Measurements from ENCODE around the gene GARIN5A.
"Not testable (repeated sequence)": the region's sequence is repeated elsewhere in the genome, so short reads cannot be mapped to it uniquely, and the experiment has no call there.

GARIN5A gene

DNA sequence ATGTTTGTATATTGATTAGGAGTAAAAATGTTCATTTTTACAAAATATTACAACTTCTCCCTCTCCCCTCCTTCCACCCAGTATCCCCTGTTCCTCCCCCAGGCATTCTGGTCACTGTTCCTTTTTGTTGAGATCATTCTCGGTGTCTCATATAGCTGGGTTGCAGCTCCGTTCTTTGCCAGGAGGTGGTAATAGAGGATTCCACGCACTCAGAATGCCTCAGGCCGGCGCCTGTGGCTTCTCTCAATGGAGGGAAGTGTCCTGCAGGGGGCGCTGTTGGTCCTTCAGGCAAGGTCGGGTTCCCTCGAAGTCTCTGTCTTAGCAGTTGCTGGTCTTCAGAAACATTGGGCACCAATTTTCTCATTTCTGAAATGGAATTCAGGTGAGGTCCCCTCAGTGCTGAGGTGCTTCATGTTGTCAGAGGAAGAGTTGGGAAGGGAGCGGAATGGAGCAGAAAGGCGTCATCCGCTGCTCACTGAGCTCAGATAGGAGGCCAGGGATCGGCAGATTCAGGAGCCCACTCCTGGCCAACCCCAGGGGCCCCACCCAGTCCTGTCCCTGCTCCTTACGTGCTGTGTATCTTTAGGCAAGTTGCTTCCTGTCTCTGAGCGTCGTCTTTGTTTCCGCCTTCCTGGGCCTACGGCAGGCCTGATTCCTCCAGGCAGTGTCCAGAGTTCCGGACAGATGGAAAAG is 10.3 kb upstream of the GARIN5A start:
- no peak for DNase-seq

DNA sequence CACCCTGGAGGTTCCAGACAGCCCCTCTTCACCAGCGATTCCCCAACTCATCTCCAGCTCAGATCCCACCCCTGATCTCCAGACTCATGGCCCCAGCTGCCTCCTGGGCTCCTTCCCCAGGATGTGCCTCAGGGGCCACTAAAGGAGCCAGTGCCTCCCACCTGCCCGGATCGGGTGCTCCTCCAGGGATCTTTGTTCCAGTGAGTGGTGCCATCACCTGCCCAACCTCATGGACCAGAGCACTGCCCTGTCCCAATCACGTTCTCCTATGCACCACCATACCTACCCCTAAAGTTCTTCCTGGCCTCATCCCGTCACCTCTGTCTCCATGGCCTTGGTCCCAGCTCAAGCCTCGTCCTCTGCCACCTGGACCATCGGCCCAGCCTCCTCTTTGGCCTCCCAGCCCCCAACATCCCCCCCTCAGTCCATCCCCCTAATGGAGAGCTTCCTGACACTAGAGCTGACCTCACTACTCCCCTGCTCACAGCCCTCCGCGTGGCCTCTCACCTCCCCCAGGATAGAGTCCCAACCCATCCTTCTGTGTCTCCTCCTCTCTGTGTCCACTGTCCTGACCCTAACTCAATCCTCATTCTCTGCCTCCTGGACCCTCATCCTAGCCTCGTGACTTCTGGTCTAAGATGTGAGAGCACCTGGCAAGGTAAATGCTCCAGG is 8.8 kb upstream of the GARIN5A start:
- no peak for DNase-seq

DNA sequence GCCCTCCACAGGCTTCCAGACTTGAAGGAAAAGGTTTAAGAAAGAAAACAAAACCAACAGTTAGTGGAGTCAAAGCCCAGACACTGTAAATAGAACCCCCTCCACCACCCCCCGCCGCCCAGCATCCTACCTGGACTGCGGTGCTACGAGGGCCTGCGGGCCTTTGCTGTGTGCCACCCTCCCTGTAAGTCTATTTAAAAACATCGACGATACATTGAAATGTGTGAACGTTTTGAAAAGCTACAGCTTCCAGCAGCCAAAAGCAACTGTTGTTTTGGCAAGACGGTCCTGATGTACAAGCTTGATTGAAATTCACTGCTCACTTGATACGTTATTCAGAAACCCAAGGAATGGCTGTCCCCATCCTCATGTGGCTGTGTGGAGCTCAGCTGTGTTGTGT is 6.3 kb upstream of the GARIN5A start:
- DNase-seq: no peak

DNA sequence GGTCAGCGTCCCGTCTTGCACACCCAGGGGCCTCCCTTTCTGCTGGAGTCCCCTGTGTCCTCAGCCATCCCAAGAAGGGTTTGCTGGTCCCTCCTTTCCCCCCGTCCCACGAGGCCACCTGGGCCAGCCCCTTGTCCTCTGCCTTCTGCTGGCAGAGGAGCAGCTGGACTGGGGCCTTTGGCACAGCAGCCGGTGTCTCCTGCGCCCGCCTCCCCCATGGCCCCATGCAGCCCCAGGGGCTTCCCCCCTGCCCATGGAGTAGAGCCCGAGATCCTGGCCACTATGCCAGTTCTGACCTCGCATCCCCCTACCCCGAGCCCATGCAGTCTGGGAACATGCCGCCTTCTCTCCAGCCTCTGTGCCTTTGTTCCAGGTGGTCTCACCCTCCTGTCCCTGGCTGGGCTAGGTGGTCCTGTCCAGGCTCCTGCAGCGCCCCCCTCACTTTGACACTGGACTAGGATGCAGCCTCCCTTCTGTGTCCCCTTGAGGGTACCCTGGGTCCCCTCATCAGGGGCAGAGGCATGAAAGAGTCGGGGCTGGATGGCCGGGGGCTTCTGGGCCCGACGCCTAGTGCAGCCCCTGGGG is 5.7 kb upstream of the GARIN5A start:
- DNase-seq: no peak

DNA sequence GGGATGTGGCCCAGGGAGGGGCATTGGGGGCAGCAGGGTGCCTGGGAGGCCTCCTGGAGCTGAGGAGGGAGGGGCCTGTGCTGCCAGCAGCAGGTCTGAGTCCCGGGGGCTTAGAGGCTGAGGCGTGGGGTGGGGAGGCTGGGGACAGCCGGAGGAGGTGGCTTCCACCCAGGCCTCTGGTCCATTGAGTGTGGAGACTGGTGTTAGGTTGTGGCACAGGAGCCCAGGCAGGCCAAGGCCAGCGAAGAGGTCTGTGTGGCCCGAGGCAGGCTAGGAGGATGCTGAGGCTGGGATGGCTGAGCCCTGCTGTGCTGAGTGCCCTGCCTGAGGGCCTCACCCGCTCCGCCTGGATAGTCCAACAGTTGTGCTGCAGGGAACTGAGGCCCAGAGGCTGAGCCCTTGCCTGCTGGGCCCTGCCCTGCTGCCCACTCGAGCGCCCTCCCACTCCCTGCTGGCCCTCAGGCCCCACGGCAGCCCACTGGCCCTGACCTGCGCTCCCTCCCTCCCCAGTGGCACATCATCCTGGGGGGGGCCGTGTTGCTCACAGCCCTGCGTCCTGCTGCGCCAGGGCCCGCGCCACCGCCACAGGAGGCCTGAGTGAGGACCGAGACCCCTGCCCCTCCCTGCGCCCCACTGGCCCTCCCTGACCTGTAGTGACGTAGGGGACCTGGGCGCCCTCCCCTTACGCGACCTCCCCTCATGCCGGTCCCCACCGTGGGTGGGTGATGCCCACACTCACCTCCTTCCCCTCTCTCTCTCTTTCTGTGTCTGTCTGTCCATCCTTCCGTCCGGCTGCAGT is 4.9 kb upstream of the GARIN5A start:
- no peak for DNase-seq

DNA sequence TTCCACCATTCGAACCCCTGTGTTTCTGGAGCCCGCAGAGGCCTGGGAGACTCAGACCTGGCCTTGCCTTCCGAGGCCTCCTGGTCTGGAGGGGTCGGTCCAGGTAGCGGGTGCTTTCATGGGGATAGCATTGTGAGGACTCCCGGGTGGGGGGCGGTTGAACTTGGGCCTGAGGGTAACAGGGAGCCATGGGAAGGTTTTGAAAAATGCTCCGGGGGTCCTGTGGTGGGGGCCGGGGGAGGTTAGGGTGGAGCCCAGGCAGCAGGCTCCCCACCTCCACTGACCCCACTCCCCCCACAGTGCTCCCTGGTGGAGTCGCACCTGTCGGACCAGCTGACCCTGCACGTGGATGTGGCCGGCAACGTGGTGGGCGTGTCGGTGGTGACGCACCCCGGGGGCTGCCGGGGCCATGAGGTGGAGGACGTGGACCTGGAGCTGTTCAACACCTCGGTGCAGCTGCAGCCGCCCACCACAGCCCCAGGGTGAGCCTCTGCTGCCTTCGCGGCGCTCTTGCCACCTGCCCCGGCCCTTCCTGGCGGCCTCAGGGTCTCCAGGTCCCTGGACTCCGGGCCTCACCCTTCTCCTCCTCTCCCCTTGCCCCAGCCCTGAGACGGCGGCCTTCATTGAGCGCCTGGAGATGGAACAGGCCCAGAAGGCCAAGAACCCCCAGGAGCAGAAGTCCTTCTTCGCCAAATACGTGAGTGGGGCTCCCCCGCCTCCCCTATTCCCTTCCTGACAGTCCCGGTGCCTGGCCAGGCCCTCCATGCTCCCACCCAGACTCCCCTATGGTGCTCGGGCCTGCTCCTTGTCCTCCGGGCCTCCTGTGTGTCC is 3.8 kb upstream of the GARIN5A start:
- DNase-seq: no peak

DNA sequence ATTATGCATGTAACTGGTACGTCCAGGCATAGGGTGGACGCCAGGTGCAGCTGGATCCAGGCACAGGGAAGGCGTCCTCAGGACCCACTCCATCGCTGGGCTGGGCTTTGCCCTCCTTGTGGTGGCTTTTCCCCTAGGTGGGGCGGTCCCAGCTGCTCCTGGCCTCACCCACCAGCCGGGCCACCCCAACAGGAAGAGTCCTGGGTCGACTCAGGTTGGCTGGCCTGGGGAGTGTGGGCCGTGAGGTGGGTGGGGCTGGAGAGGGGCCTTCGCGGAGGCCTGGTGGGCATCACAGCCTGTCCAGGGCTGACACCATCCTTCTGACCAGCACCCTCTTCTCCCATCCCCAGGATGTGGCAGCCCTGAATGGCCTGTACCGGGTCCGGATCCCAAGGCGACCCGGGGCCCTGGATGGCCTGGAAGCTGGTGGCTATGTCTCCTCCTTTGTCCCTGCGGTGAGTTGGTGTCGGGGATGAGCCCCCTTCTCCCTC is 3.2 kb upstream of the GARIN5A start:
- DNase-seq: no peak

DNA sequence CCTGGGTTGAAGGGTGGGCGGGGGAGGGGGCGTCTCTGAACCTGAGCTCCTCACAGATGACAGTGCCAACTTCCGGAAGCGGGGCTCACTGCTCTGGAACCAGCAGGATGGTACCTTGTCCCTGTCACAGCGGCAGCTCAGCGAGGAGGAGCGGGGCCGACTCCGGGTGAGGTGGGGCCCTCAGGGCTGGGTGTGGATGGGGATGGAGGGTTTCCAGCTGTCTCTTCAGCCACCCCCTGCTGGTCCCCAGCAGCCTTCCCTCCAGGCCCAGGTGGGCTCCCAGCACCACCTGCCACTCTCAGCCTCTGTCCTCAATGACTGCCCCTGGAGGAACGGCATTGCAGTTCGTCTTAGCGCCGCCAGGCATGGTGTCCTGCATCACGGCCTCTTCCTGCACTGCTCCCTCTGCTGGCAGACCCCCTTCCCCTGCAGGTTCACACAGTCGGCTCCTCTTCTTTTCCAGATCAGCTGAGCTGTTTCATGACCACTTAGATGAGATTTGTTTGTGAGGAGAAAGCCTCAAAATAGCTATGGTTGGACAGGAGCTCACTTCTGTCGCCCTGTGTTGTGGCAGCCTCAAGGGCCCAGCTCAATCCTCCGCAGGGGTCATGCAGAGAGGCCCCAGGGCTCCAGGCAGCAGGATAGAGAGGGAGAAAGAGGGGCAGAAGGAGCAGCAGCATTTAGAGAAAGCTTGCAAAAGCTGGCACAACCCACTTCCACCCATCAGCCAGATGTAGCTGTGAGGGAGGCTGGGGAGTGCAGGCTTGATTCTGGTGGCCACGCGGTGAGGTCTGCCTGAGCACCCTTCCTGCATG is 2.5 kb upstream of the GARIN5A start:
- DNase-seq: no peak

DNA sequence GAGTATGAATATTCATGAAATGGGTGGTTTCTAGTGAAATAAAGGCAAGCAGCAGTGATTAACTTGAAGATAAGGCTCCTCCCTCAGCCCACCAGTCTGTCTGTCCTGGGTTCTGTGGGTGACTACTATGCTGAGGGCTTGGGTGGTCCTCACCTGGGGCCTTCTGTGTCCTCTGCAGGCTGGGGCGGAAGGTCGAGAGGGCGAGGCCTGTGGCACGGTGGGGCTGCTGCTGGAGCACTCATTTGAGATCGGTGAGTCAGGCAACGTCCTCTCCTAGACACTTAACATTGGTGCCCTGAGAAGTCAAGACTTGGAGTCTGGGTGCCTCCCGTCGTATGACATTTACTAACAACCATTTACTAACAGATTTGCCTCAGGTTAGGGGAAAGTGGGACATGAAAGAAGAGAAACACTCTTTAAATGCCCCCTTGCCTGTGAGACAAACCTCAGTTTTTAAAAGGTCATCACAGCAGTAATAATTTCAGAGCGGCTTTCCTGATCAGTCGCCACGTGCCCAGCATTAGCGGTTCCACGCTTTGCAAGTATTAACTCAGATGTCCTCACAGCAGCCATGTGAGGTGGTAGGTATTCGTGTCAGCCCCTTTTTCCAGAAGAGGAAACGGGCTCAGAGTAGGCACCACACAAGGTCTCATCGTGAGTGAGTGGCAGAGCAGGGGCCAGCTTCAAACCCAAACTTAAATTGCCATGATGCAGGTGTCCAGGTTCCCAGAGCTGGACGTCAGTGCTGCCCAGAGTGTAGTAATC is 1.3 kb upstream of the GARIN5A start:
- DNase-seq: no peak

DNA sequence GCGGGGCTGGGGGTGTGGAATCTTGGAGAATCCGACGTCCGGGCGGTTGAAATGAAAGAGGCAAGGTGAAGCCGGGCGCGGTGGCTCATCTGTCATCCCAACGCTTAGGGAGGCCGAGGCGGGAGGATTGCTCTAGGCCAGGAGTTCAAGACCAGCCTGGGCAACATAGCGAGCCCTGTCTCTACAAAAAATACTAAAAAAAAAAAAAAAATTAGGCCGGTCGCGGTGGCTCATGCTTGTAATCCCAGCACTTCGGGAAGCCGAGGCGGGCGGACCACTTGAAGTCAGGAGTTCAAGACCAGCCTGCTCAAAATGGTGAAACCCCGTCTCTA is 225 bp upstream of the GARIN5A start:
- DNase-seq: no peak

DNA sequence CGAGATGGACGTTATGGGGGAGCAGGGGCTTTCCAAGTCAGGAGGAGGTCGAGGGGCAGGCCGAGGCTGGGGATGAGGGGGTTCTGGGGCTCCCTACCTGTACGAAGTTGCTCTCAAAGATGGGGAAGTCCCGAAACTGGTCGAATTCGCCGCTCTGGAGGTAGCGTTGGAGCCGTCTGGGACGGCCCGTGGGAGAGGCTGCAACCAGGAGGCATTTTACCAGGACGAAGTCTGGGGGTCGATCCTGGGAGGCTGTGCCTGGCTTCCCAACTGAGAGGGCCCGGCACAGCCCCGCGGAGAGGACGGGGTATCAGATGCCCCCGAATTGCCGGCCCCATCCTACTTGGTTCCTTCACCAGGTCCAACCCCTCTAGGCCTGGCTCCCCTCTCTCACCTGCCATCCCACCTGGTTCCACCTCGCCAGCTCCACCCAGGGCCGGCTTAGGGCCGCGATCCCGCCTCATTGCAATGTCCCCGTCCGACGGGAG is 868 bp downstream of the GARIN5A start:
- DNase-seq: no peak

DNA sequence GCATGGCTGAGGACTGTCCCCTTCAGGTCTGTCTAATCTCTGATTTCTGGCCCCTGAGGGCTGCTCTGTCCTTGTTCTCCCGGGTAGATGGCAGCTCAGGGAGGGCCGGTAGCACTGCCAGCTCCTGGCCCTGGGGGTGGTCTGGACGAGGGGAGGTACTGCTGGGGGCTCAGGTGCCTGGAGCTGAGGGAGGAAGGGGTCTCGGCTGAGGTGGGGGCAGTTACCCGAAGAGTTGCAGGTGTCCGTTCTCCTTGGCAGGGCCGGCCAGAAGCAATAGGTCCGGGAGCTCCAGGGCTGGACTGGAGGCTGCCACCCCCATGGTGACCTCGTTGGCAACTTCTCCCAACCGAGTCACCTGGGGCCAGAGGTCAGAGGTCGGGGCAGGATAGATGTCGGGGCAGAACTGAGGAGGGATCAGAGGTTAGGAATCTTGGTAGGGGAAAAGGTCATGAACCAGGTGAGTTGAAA is 1.5 kb downstream of the GARIN5A start:
- DNase-seq: no peak

DNA sequence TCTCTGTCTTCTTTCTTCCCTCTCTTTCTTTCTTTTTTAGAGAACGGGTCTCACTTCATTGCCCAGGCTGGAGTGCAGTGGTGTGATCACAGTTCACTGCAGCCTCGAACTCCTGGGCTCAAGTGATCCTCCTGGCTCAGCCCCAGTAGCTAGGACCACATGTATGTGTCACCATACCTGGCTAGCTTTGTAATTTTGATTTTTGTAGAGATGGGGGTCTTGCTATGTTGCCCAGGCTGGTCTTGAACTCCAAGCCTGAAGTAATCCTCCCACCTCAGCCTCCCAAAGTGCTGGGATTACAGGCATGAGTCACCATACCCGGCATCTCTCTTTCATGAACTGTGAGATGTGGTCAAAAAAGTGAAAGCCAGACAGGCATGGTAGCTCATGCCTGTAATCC is 3.3 kb downstream of the GARIN5A start:
- DNase-seq: not testable (repeated sequence)

DNA sequence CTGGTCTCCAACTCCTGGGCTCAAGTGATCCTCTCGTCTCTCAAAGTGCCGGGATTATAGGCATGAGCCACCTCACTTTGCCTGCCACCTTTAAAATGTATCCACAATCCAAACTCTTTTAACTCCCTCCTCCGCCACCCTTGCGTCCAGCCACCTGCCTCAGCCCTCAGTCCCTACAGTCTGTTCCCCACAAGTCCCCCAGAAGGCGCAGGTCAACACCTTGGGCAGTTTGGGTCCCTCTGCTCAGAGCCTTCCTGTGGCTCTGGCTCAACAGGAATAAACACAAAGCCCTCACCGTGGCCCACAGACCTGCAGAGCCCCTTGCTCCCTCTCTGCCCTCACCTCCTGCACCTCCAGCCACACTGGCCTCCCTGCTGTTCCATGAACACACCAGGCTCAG is 7.8 kb downstream of the GARIN5A start:
- DNase-seq: no peak

DNA sequence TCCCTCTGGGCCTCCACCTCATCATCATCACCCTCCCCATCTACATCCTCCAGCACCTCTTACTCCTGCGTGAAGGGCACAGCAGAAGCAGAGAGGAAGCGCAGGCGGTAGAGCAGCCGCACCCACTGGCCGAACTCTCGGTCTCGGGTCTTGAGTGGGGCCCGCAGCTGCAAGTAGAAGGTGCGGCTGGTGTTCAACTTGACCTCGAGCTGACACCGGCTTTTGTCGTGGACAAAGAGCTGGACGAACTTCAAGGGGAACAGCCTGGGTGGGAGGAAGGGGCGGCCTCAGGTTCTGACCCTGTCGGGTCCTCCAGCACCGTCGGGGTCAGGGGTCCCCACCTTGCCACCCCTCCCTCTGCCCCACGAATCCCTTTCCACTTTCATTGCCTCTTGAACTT is 9.1 kb downstream of the GARIN5A start:
- DNase-seq: no peak

DNA sequence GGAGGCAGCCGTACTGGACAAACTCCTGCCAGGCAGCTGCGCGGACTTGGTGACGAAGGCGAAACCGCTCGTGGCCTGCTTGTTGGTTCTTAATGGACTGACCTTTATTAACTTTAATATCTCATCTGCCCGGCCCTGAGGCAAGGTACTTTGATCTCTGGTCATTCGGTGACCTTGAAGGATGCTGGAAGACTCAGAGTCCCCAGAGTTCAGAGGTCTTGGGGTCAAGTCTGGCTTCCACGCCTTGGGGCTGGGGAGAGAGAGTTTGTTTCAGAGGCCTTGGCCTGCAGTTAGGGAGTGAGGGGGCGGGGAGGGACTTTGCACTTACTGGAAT is 10.0 kb downstream of the GARIN5A start:
- DNase-seq: no peak

DNA sequence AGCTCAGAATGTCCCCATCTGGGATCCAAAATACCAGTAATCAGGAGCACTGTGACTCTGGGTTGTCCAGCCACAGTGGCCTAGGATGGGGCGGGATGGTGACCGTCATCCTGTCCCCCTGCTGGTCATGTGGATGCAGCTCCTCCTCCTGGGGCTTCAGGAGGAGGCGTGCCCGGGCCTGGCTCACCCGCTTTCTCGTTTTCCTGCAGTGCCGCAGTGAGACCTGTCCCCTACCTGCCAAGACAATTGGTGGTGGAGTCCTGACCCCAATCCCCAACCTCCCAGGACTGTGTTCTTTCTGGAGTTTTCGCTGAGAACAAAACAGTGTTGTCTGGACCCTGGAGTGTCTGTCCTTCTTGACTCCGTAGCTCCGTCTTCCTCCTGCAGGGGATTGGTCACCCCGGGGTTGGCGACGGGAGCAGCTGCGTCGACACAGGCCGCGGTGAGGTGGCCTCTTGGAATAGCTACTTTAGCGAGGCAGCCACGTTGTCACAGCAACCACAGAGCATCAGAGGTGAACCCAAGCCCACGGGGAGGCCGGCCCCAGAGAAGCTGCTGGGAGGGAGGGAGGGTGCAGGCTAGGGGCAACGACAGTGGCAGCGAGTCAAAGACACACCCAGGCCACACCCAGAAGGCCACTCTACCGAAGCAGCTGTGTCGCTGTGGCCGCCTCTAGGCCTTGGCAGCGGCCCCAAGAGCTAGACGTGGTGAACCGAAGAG is 10.5 kb downstream of the GARIN5A start:
- DNase-seq: no peak

DNA sequence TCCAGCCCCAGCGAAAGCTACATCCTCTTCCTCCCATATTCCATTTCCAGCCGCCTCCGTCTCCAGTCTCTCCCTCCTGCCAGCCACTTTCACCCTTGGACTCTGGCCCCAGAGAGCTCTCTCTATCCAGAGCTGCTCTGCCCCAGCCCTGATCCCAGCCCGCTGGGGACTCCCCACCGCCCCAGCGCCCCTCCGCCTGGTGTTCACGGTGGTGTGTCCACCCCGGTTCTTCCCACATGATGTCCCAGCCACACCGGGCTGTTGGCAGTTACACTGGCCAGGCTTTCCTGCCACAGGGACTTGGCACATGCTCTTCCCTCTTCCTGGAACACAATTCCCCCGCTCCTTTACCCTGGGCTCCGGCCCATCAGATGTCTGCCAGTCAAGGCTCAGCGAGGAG is 11.6 kb downstream of the GARIN5A start:
- DNase-seq: no peak

DNA sequence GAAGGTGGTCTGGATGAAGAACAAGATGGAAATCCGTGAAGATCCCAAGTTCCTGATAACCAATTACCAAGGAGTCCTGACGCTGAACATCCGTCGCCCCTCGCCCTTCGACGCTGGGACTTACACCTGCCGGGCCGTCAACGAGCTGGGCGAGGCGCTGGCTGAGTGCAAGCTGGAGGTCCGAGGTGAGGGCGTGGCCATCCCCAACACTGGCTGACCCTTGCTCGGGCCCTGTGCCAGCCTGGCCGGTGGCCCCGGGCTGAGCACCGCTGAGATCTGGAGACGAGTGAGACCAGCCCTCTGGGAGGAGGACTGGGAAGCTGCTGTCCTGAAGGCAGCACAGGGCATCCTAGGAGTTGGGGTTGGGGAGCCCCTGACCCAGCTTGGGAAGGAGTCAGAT is 12.3 kb downstream of the GARIN5A start:
- no peak for DNase-seq

DNA sequence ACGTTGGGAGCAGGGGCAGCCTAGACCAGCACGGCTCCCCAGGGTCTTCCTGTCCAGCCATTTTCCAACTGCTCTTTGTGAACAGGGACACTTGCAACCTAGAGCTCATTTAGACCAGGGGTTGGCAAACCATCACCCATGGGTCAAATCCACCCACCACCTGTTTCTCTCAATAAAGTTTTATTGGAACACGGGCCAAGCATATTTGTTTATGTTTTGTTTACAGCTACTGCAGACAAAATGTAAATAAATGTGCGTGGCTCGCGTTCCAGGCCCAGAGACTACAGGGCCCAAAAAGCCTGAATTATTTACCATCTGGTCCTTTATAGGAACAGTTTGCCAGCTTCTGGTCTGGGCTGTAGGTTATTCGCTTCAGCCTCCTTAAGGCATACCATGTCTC is 13.7 kb downstream of the GARIN5A start:
- DNase-seq: no peak
